Measurements from ENCODE around the gene CFAP20DC. TPM values are rescaled to one million over a fixed set of nuclear protein-coding genes. Genes with fewer than 3 reads are reported as not detected.

CFAP20DC gene
- total and polyA plus RNA-seq, 2 experiments from 2014 or later = 7.4 to 11.4 TPM

- TF ChIP-seq ZNF462 (CRISPR knock-in tag; IDR thresholded peaks at IDR 0.05) (no peak), STAT1 (IDR thresholded peaks at IDR 0.05; ENCODE audit: unreplicated experiment) (no peak), ZNF114 (CRISPR knock-in tag; IDR thresholded peaks at IDR 0.05) (no peak), CTCF (conservative IDR thresholded peaks at IDR 0.05; ENCODE audit: low read depth in 2 of 2) (no peak)
Observed at GRCh38 chr3:58988041-58988440, 61.8 kb downstream of the CFAP20DC start (continued).

DNA sequence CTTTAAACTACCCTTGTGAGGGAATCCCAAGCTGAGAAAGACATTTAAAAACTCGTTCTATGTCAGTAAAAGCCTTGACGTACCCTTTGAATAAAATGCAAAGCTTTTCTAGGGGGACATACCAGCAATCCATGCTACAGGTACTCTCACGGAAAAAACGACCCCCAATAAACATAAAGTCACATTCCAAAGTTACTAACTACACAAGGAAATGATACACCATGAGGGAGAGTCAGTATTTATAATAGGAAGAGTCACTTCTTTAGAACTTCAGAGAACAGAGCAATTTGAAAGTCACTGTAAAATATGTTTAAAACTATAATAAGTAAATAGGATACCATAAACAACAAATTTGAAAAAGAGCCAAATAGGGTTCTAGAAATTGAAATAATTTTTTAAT lies 63.2 kb downstream of the CFAP20DC start:
- Histone ChIP-seq H3K9me2 (ENCODE audit: insufficient read depth) (no peaks in the 10 kb centered on the region), H4K20me1 (replicated peaks; ENCODE audit: insufficient read depth) (no peaks in the 10 kb centered on the region), H3K4me3 (no peak overlapping the region), H3K4me2 (no peak overlapping the region), H3K79me2 (replicated peaks; ENCODE audit: insufficient read depth) (no peaks in the 10 kb centered on the region), H3F3A (replicated peaks; ENCODE audit: low read depth) (no peaks in the 10 kb centered on the region), H3K27me3 (ENCODE audit: insufficient read depth) (no peaks in the 10 kb centered on the region), H2AFZ (no peak overlapping the region), H3K36me3 (ENCODE audit: insufficient read depth) (no peaks in the 10 kb centered on the region), H3K4me1 (ENCODE audit: insufficient read depth) (no peaks in the 10 kb centered on the region), H3K27ac (ENCODE audit: low read depth) (no peak overlapping the region)
- Mint-ChIP-seq H3K4me3 (no peak overlapping the region), H3K36me3 (ENCODE audit: low read depth) (no peaks in the 10 kb centered on the region), H3K9me3 (no peaks in the 10 kb centered on the region), H3K27me3 (ENCODE audit: insufficient read depth, low read depth, poor library complexity) (no peaks in the 10 kb centered on the region), H3K4me1 (no peaks in the 10 kb centered on the region; the same call in 2 of the 3 replicates), H3K27ac (no peak overlapping the region)
- TF ChIP-seq NANOG (IDR thresholded peaks at IDR 0.05; ENCODE audit: borderline replicate concordance) = no peak
- ATAC-seq (no peak), DNase-seq (ENCODE audit: low spot score) (no peak)
